ENCODE results near the gene OTOP3.
"Not testable (repeated sequence)": the region's sequence is repeated elsewhere in the genome, so short reads cannot be mapped to it uniquely, and the experiment has no call there.

The OTOP3 gene

GRCh38 chr17:74961657-74962350 is 26.1 kb downstream of the OTOP3 start:
- DNase-seq (ENCODE audit: low read depth): peak; percentile 77

GRCh38 chr17:74962622-74963394 is 27.1 kb downstream of the OTOP3 start:
- no peak for DNase-seq (ENCODE audit: low read depth)

GRCh38 chr17:74963656-74964055 is 28.0 kb downstream of the OTOP3 start:
- no peak for DNase-seq (ENCODE audit: low read depth)

GRCh38 chr17:74964246-74964761 is 28.6 kb downstream of the OTOP3 start:
- DNase-seq (ENCODE audit: low read depth): no peak

GRCh38 chr17:74964988-74965622 is 29.4 kb downstream of the OTOP3 start:
- DNase-seq (ENCODE audit: low read depth): no peak

GRCh38 chr17:74968361-74968780 is 32.7 kb downstream of the OTOP3 start:
- no peak for DNase-seq (ENCODE audit: low read depth)

GRCh38 chr17:74969501-74969900 is 33.8 kb downstream of the OTOP3 start:
- not testable (repeated sequence) for DNase-seq (ENCODE audit: low read depth)

GRCh38 chr17:74970395-74970794 is 34.7 kb downstream of the OTOP3 start:
- DNase-seq (ENCODE audit: low read depth): no peak

GRCh38 chr17:74971069-74971841 is 35.6 kb downstream of the OTOP3 start:
- no peak for DNase-seq (ENCODE audit: low read depth)

GRCh38 chr17:74971842-74972106 is 36.1 kb downstream of the OTOP3 start:
- no peak for DNase-seq (ENCODE audit: low read depth)

GRCh38 chr17:74972107-74972972 is 36.6 kb downstream of the OTOP3 start, which contains the start of gene HID1:
HID1 (minus strand) TSS chr17:74972759; CDS start chr17:74972656, 103 bp downstream.
- peak; percentile 70 for DNase-seq (ENCODE audit: low read depth)

GRCh38 chr17:74972973-74973328 is 37.3 kb downstream of the OTOP3 start:
- no peak for DNase-seq (ENCODE audit: low read depth)

GRCh38 chr17:74975943-74976342 is 40.2 kb downstream of the OTOP3 start:
- DNase-seq (ENCODE audit: low read depth): no peak

GRCh38 chr17:74977802-74978201 is 42.1 kb downstream of the OTOP3 start:
- DNase-seq (ENCODE audit: low read depth): no peak

GRCh38 chr17:74978240-74978639 is 42.5 kb downstream of the OTOP3 start:
- no peak for DNase-seq (ENCODE audit: low read depth)

- no peak for DNase-seq (ENCODE audit: low read depth)
Observed at GRCh38 chr17:74979408-74980146, 43.9 kb downstream of the OTOP3 start.

- DNase-seq (ENCODE audit: low read depth): no peak
Observed at GRCh38 chr17:74981318-74981978, 45.8 kb downstream of the OTOP3 start.

GRCh38 chr17:74981979-74982662 is 46.4 kb downstream of the OTOP3 start:
- DNase-seq (ENCODE audit: low read depth): peak; percentile 62

- not testable (repeated sequence) for DNase-seq (ENCODE audit: low read depth)
Observed at GRCh38 chr17:74982663-74983313, 47.1 kb downstream of the OTOP3 start.

All from activated gamma-delta T cell treated with anti-CD3 and anti-CD28 coated beads, Interleukin-2, amount 50 U/mL, for 16 hours (primary cell).